GM12878 (cell line): ENCODE results near the gene RIMBP2.

ENCODE experiments used
- MEF2A ChIP-seq: IDR thresholded peaks from 2 replicates; pipeline ENCODE4 v1.6.1; 2011; ENCODE audit warnings: low read depth, mild to moderate bottlenecking, low read length, moderate library complexity; ENCODE audit not compliant: insufficient read depth
- ZBTB33 ChIP-seq: fragments of 450-650 bp; IDR thresholded peaks from 2 replicates; pipeline ENCODE4 v1.6.1; 2017; ENCODE audit warnings: mild to moderate bottlenecking

GRCh38 chr12:130437555-130438242 is 278.4 kb downstream of the RIMBP2 start:
- TF ChIP-seq MEF2A (no peak), ZBTB33 (no peak)
